Adrenal gland (tissue), 5 donors: ENCODE measurements around the gene RELCH.

ENCODE experiments used
- POLR2A ChIP-seq, 2 donors: fragments of 450-650 bp; IDR thresholded peaks; one replicate each; pipeline ENCODE4 v1.6.1; 2017; ENCODE audit warnings: antibody characterized with exemption in 2 of 2, mild to moderate bottlenecking in 2 of 2, moderate library complexity in 1 of 2
- TF ChIP-seq, protein P1 (sequence below), 6 experiments: fragments of 450-650 bp in 4 of 6; fragments of 200-600 bp in 2 of 6; sonication (generic) in 1 of 6; IDR thresholded peaks; 1 replicate in 5 of 6; 2 replicates in 1 of 6; pipeline versions ENCODE4 v1.5.1 to v1.8.0; 2016 to 2021; ENCODE audit warnings: antibody characterized with exemption in 6 of 6, mild to moderate bottlenecking in 2 of 6, moderate library complexity in 1 of 6
- donor health status: DM: no; HTN: no; CAD: no.

DNA sequence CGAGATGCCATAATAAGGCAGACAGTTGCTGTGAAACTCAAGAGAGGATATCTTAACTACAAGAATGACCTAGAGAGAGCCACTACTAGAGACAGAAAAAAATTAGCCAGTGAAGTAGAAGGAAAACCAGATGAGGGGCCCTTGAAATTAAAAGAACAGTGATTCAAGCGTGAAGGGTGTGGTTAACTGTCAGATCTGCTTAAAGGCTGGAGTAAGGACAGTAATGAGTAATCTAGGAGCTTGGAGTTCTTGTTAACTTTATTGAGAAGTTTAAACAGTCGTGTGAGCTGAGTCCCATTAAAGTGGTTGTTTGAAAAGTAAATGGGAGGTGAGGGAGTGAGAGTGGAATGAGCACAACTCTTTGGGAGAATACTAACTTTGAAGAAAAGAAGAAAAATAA, 21.5 kb upstream of the RELCH start:
- no peak for TF ChIP-seq POLR2A (IDR thresholded peaks at IDR 0.05)
- TF ChIP-seq, protein P1, sequence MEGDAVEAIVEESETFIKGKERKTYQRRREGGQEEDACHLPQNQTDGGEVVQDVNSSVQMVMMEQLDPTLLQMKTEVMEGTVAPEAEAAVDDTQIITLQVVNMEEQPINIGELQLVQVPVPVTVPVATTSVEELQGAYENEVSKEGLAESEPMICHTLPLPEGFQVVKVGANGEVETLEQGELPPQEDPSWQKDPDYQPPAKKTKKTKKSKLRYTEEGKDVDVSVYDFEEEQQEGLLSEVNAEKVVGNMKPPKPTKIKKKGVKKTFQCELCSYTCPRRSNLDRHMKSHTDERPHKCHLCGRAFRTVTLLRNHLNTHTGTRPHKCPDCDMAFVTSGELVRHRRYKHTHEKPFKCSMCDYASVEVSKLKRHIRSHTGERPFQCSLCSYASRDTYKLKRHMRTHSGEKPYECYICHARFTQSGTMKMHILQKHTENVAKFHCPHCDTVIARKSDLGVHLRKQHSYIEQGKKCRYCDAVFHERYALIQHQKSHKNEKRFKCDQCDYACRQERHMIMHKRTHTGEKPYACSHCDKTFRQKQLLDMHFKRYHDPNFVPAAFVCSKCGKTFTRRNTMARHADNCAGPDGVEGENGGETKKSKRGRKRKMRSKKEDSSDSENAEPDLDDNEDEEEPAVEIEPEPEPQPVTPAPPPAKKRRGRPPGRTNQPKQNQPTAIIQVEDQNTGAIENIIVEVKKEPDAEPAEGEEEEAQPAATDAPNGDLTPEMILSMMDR (IDR thresholded peaks at IDR 0.05) = no peak
